HepG2 (cell line): ENCODE data around the gene VWCE. TPM values are rescaled to one million over a fixed set of nuclear protein-coding genes. Genes with fewer than 3 reads are reported as not detected.

ENCODE experiments used
- ATM ChIP-seq: fragments of 450-650 bp; IDR thresholded peaks from 2 replicates; pipeline ENCODE4 v1.7.1; 2017; ENCODE audit warnings: mild to moderate bottlenecking, borderline replicate concordance
- BRCA1 ChIP-seq: sonication (generic); formaldehyde crosslinking; IDR thresholded peaks from 2 replicates; pipeline ENCODE4 v1.4.0; 2020; ENCODE audit warnings: missing genetic modification reagents
- CC2D1A ChIP-seq: sonication (generic); formaldehyde crosslinking; IDR thresholded peaks from 2 replicates; pipeline ENCODE4 v1.8.1; 2023; ENCODE audit warnings: mild to moderate bottlenecking, missing genetic modification reagents
- KMT2B ChIP-seq: IDR thresholded peaks from 2 replicates; pipeline ENCODE4 v1.6.1; 2016; ENCODE audit warnings: missing genetic modification reagents, missing compliant biosample characterization
- NCOR1 ChIP-seq: fragments of 200-600 bp; sonication (generic); IDR thresholded peaks from 2 replicates; pipeline ENCODE4 v1.7.0; 2017; ENCODE audit warnings: antibody characterized with exemption, low read length, borderline replicate concordance
- ONECUT2 ChIP-seq: sonication (generic); formaldehyde crosslinking; IDR thresholded peaks from 2 replicates; pipeline ENCODE4 v1.4.0; 2020; ENCODE audit warnings: missing genetic modification reagents
- RBM22 ChIP-seq: fragments of 200-400 bp; formaldehyde crosslinking; optimal IDR thresholded peaks from 2 replicates; pipeline ENCODE3; 2017; ENCODE audit warnings: mild to moderate bottlenecking, low read length, moderate library complexity
- SMAD1 ChIP-seq: sonication (generic); formaldehyde crosslinking; IDR thresholded peaks from 2 replicates; pipeline ENCODE4 v1.4.0; 2020; ENCODE audit warnings: missing genetic modification reagents, low read depth, mild to moderate bottlenecking, borderline replicate concordance
- SMAD3 ChIP-seq: sonication (generic); formaldehyde crosslinking; IDR thresholded peaks from 2 replicates; pipeline ENCODE4 v1.4.0; 2020; ENCODE audit warnings: missing genetic modification reagents
- SMAD9 ChIP-seq: sonication (generic); formaldehyde crosslinking; IDR thresholded peaks from 2 replicates; pipeline ENCODE4 v1.5.1; 2020; ENCODE audit warnings: mild to moderate bottlenecking, missing genetic modification reagents
- TBX3 ChIP-seq: fragments of 450-650 bp; IDR thresholded peaks from 2 replicates; pipeline ENCODE4 v1.6.1; 2017; ENCODE audit warnings: antibody characterized with exemption, mild to moderate bottlenecking, inconsistent platforms, borderline replicate concordance
- ZFY ChIP-seq: sonication (generic); formaldehyde crosslinking; IDR thresholded peaks from 2 replicates; pipeline ENCODE4 v1.4.0; 2020; ENCODE audit warnings: missing genetic modification reagents
- ZMYM3 ChIP-seq: sonication (generic); formaldehyde crosslinking; IDR thresholded peaks from 2 replicates; pipeline ENCODE4 v1.5.1; 2020; ENCODE audit warnings: mild to moderate bottlenecking, missing genetic modification reagents
- ZNF230 ChIP-seq: sonication (generic); formaldehyde crosslinking; IDR thresholded peaks from 2 replicates; pipeline ENCODE4 v1.4.0; 2020; ENCODE audit warnings: mild to moderate bottlenecking, missing genetic modification reagents
- ZNF331 ChIP-seq: sonication (generic); formaldehyde crosslinking; IDR thresholded peaks from 2 replicates; pipeline ENCODE4 v1.4.0; 2020; ENCODE audit warnings: missing genetic modification reagents
- ZNF549 ChIP-seq: sonication (generic); formaldehyde crosslinking; IDR thresholded peaks from 2 replicates; pipeline ENCODE4 v1.5.0; 2020; ENCODE audit warnings: missing genetic modification reagents
- ZNF562 ChIP-seq: sonication (generic); formaldehyde crosslinking; IDR thresholded peaks from 2 replicates; pipeline ENCODE4 v1.8.0; 2022; ENCODE audit warnings: missing genetic modification reagents, borderline replicate concordance
- ZNF644 ChIP-seq: IDR thresholded peaks from 2 replicates; pipeline ENCODE4 v1.6.1; 2016; ENCODE audit warnings: low read depth
- polyA plus RNA-seq, 8 experiments: library from polyadenylated mRNA; depleted of rRNA in 3 of 8; stranded (reverse) in 7 of 8; unstranded in 1 of 8; fragments of >200 nt; fragmentation: Illumina TruSeq in 4 of 8; extraction: Trizol in 4 of 8; gene quantifications; 2 replicates each; pipeline versions ENCODE4 v1.2.1 to v1.2.3, GENCODE V29; 2011 to 2016; ENCODE audit warnings: low read depth in 4 of 8, missing spikeins in 1 of 8, mixed read lengths in 1 of 8; ENCODE audit not compliant: insufficient read depth in 1 of 8
- total RNA-seq, 5 experiments: library from RNA; depleted of rRNA; stranded (reverse); fragments of >200 nt; fragmentation: Illumina TruSeq; extraction: Trizol; gene quantifications; 2 replicates each; pipeline ENCODE4 v1.2.3, GENCODE V29; 2016; ENCODE audit warnings: low read depth in 1 of 5
- TF ChIP-seq, protein P1 (sequence below): sonication (generic); formaldehyde crosslinking; IDR thresholded peaks from 2 replicates; pipeline ENCODE4 v1.8.0; 2022; ENCODE audit warnings: mild to moderate bottlenecking, missing genetic modification reagents, borderline replicate concordance
- TF ChIP-seq, protein P2 (sequence below): sonication (generic); formaldehyde crosslinking; IDR thresholded peaks from 2 replicates; pipeline ENCODE4 v1.4.0; 2020; ENCODE audit warnings: mild to moderate bottlenecking, missing genetic modification reagents
- TF ChIP-seq, protein P3 (sequence below): IDR thresholded peaks from 2 replicates; pipeline ENCODE4 v1.6.1; 2016; ENCODE audit warnings: mild to moderate bottlenecking, missing biosample characterization, missing genetic modification reagents
- TF ChIP-seq, protein P4 (sequence below): IDR thresholded peaks from 2 replicates; pipeline ENCODE4 v1.6.1; 2016; ENCODE audit warnings: low read depth
- TF ChIP-seq, protein P5 (sequence below): sonication (generic); formaldehyde crosslinking; IDR thresholded peaks from 2 replicates; pipeline ENCODE4 v1.5.0; 2020; ENCODE audit warnings: missing genetic modification reagents, mild to moderate bottlenecking, borderline replicate concordance

VWCE gene
- total and polyA plus RNA-seq, 2 of the 13 experiments (the other 11 are each of a cell fraction or from before 2014, with no cell fraction given) = 27.6 to 58.3 TPM

DNA sequence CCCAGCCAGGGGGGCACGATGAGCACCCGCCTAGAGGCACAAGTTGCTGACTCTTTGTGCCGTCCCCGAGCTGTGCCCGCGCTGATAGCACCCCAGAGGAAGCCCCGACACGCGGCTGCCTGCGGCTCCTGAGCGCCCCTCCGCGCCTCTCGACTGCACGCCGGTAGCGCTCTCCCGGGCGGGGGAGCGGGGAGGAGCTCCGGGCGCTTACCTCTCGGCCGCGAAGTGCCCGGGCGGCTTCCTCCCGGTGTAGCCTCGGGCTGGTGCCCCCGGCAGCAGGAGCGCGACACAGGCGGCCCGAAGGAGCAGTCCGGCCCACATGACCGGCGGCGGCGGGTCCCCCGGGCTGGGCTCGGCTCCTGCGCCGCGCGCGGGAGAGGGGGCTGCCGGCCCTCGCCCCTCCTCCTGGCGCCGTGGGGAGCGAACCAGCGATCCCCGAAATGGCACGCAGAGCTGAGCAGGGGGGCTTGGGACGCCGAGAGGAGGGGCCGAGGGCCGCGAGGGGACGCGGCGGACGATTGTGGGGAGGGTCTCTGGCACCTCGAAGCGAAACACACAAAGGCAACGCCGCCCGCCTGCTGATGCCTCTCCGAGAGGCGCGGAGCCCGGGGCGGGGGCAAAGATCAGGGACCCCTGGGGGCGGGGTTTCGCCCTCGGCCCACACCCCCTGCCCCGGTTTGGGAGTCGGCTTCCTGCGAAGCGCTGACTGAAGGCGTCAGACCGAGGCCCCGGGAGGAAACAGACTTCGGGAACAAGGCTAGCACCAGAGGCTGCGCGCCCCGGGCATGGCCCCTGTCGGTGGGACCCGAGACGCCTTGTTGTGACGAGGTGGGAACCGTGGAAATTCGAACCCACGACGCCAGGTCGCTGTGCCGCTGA lies at the start of gene VWCE (continued):
- TF ChIP-seq, protein P1, sequence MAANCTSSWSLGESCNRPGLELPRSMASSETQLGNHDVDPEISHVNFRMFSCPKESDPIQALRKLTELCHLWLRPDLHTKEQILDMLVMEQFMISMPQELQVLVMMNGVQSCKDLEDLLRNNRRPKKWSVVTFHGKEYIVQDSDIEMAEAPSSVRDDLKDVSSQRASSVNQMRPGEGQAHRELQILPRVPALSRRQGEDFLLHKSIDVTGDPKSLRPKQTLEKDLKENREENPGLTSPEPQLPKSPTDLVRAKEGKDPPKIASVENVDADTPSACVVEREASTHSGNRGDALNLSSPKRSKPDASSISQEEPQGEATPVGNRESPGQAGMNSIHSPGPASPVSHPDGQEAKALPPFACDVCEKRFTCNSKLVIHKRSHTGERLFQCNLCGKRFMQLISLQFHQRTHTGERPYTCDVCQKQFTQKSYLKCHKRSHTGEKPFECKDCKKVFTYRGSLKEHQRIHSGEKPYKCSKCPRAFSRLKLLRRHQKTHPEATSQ (CRISPR knock-in tag) = no peak
- TF ChIP-seq, protein P2, sequence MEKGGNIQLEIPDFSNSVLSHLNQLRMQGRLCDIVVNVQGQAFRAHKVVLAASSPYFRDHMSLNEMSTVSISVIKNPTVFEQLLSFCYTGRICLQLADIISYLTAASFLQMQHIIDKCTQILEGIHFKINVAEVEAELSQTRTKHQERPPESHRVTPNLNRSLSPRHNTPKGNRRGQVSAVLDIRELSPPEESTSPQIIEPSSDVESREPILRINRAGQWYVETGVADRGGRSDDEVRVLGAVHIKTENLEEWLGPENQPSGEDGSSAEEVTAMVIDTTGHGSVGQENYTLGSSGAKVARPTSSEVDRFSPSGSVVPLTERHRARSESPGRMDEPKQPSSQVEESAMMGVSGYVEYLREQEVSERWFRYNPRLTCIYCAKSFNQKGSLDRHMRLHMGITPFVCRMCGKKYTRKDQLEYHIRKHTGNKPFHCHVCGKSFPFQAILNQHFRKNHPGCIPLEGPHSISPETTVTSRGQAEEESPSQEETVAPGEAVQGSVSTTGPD = no peak; the same call in 1 of the 2 replicates
- no peak for TF ChIP-seq RBM22
- TF ChIP-seq, protein P3, sequence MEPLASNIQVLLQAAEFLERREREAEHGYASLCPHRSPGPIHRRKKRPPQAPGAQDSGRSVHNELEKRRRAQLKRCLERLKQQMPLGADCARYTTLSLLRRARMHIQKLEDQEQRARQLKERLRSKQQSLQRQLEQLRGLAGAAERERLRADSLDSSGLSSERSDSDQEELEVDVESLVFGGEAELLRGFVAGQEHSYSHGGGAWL (CRISPR knock-in tag) = no peak; the same call in 1 of the 2 replicates
- no peak for TF ChIP-seq BRCA1
- TF ChIP-seq ZNF644 (CRISPR knock-in tag) = no peak
- peak; percentile 54 for TF ChIP-seq KMT2B
- no peak; the same call in 1 of the 2 replicates for TF ChIP-seq ZNF230 (CRISPR knock-in tag)
- 0 out of 2 replicates have a peak, but pooled peaks have one; percentile 52 for TF ChIP-seq ZNF549 (CRISPR knock-in tag)
- TF ChIP-seq, protein P4, sequence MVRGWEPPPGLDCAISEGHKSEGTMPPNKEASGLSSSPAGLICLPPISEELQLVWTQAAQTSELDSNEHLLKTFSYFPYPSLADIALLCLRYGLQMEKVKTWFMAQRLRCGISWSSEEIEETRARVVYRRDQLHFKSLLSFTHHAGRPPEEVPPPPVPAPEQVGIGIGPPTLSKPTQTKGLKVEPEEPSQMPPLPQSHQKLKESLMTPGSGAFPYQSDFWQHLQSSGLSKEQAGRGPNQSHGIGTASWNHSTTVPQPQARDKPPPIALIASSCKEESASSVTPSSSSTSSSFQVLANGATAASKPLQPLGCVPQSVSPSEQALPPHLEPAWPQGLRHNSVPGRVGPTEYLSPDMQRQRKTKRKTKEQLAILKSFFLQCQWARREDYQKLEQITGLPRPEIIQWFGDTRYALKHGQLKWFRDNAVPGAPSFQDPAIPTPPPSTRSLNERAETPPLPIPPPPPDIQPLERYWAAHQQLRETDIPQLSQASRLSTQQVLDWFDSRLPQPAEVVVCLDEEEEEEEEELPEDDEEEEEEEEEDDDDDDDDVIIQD (CRISPR knock-in tag) = 0 out of 2 replicates have a peak, but pooled peaks have one; percentile 18
- TF ChIP-seq, protein P5, sequence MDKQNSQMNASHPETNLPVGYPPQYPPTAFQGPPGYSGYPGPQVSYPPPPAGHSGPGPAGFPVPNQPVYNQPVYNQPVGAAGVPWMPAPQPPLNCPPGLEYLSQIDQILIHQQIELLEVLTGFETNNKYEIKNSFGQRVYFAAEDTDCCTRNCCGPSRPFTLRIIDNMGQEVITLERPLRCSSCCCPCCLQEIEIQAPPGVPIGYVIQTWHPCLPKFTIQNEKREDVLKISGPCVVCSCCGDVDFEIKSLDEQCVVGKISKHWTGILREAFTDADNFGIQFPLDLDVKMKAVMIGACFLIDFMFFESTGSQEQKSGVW (CRISPR knock-in tag) = peak; percentile 53; the same call in 1 of the 2 replicates
- TF ChIP-seq CC2D1A (CRISPR knock-in tag) = no peak
- no peak for TF ChIP-seq ONECUT2 (CRISPR knock-in tag)
- no peak for TF ChIP-seq TBX3
- peak; percentile 64; the same call in 1 of the 2 replicates for TF ChIP-seq SMAD3 (CRISPR knock-in tag)
- peak; percentile 70 for TF ChIP-seq ZFY
- TF ChIP-seq ZMYM3 (CRISPR knock-in tag) = no peak
- TF ChIP-seq ATM = no peak
- peak; percentile 61; the same call in 1 of the 2 replicates for TF ChIP-seq NCOR1
- no peak for TF ChIP-seq SMAD9 (CRISPR knock-in tag)
- no peak for TF ChIP-seq SMAD1
- peak; percentile 53; the same call in 1 of the 2 replicates for TF ChIP-seq ZNF331 (CRISPR knock-in tag)
- no peak for TF ChIP-seq ZNF562 (CRISPR knock-in tag)
